Esophagus muscularis mucosa (tissue), 4 donors: Measurements from ENCODE around the gene TRAPPC6A.

ENCODE experiments used
- CTCF ChIP-seq, 3 experiments: fragments of 200-600 bp in 2 of 3; fragments of 450-650 bp in 1 of 3; sonication (generic) in 2 of 3; IDR thresholded peaks; one replicate each; pipeline ENCODE4 v1.5.1; 2017 to 2019; ENCODE audit warnings: antibody characterized with exemption in 3 of 3, mild to moderate bottlenecking in 2 of 3, moderate library complexity in 1 of 3
- EP300 ChIP-seq: sonication (generic); formaldehyde crosslinking; IDR thresholded peaks from one replicate; pipeline ENCODE4 v1.6.1; 2017; ENCODE audit warnings: antibody characterized with exemption
- POLR2A ChIP-seq: fragments of 450-650 bp; IDR thresholded peaks from one replicate; pipeline ENCODE4 v1.6.1; 2017; ENCODE audit warnings: antibody characterized with exemption, moderate library complexity, mild to moderate bottlenecking, low read depth

- TF ChIP-seq CTCF (IDR thresholded peaks at IDR 0.05) (no peak), POLR2A (no peak), EP300 (no peak)
These were observed 38.5 kb downstream of the TRAPPC6A start for GRCh38 chr19:45139286-45140143.
